IPS-20b (cell line): ENCODE data around the gene TNS3.
"Not testable (repeated sequence)": the region's sequence is repeated elsewhere in the genome, so short reads cannot be mapped to it uniquely, and the experiment has no call there.

Experiments
- H3K27ac ChIP-seq: one replicate; pipeline ENCODE4 v1.5.1; 2013; ENCODE audit warnings: low read length
- H3K27me3 ChIP-seq: 2 replicates; pipeline ENCODE4 v1.6.1; 2013; ENCODE audit warnings: mild to moderate bottlenecking, low read length, inconsistent platforms; ENCODE audit not compliant: insufficient read depth
- H3K36me3 ChIP-seq: 2 replicates; pipeline ENCODE4 v1.6.1; 2013; ENCODE audit warnings: low read depth, mild to moderate bottlenecking, inconsistent platforms, low read length, moderate library complexity; ENCODE audit not compliant: insufficient read depth
- H3K4me1 ChIP-seq: 2 replicates; pipeline ENCODE4 v1.6.1; 2013; ENCODE audit warnings: mild to moderate bottlenecking, control low read depth, inconsistent platforms, low read length, moderate library complexity; ENCODE audit not compliant: insufficient read depth
- H3K4me3 ChIP-seq: 2 replicates; pipeline ENCODE4 v1.5.1; 2013; ENCODE audit warnings: mild to moderate bottlenecking, low read length, inconsistent platforms
- H3K9ac ChIP-seq: 2 replicates; pipeline ENCODE4 v1.6.1; 2013; ENCODE audit warnings: low read depth, mild to moderate bottlenecking, inconsistent platforms, low read length, moderate library complexity
- H3K9me3 ChIP-seq: 2 replicates; pipeline ENCODE4 v1.6.1; 2013; ENCODE audit warnings: mild to moderate bottlenecking, low read depth, low read length, inconsistent platforms; ENCODE audit not compliant: insufficient read depth

The TNS3 gene

GRCh38 chr7:47471831-47472230, 110.1 kb downstream of the TNS3 start:
- Histone ChIP-seq H3K4me1 (peaks cover 14% of the 10 kb centered on the region), H3K4me3 (no peak overlapping the region), H3K27ac (no peak overlapping the region), H3K9me3 (no peaks in the 10 kb centered on the region), H3K36me3 (no peaks in the 10 kb centered on the region), H3K9ac (no peak overlapping the region), H3K27me3 (peaks cover 11% of the 10 kb centered on the region; the same call in 1 of the 2 replicates)

GRCh38 chr7:47471358-47471703, 110.6 kb downstream of the TNS3 start:
- H3K9me3 ChIP-seq: no peaks in the 10 kb centered on the region

GRCh38 chr7:47470567-47471357, 111.1 kb downstream of the TNS3 start:
- H3K4me3 ChIP-seq: peak overlapping the region; percentile 36; the same call in 1 of the 2 replicates
- no peak overlapping the region for H3K27ac ChIP-seq
- no peaks in the 10 kb centered on the region for H3K9me3 ChIP-seq
- peaks cover 11% of the 10 kb centered on the region; the same call in 1 of the 2 replicates for H3K27me3 ChIP-seq
- peaks cover 13% of the 10 kb centered on the region for H3K4me1 ChIP-seq
- H3K9ac ChIP-seq: no peak overlapping the region
- no peaks in the 10 kb centered on the region for H3K36me3 ChIP-seq

More at GRCh38 chr7:47471358-47471703, 110.6 kb downstream of the TNS3 start:
- no peak overlapping the region for H3K9ac ChIP-seq
- H3K4me3 ChIP-seq: no peak overlapping the region
- no peaks in the 10 kb centered on the region for H3K36me3 ChIP-seq
- H3K27ac ChIP-seq: no peak overlapping the region
- peaks cover 14% of the 10 kb centered on the region for H3K4me1 ChIP-seq
- peaks cover 11% of the 10 kb centered on the region; the same call in 1 of the 2 replicates for H3K27me3 ChIP-seq

GRCh38 chr7:47469846-47470245, 112.1 kb downstream of the TNS3 start:
- not testable (repeated sequence) for H3K4me1 ChIP-seq, H3K36me3 ChIP-seq

GRCh38 chr7:47466832-47467231, 115.1 kb downstream of the TNS3 start:
- Histone ChIP-seq H3K27me3 (no peaks in the 10 kb centered on the region), H3K36me3 (no peaks in the 10 kb centered on the region), H3K4me3 (no peak overlapping the region), H3K27ac (no peak overlapping the region), H3K4me1 (peaks cover 6% of the 10 kb centered on the region; the same call in 1 of the 2 replicates), H3K9ac (no peak overlapping the region), H3K9me3 (no peaks in the 10 kb centered on the region)

More at GRCh38 chr7:47469846-47470245, 112.1 kb downstream of the TNS3 start:
- not testable (repeated sequence) for H3K4me3 ChIP-seq, H3K9ac ChIP-seq, H3K27ac ChIP-seq, H3K9me3 ChIP-seq
- H3K27me3 ChIP-seq: peaks cover 11% of the 10 kb centered on the region; the same call in 1 of the 2 replicates

- H3K4me3 ChIP-seq: no peak overlapping the region
- H3K36me3 ChIP-seq: no peaks in the 10 kb centered on the region
- H3K27me3 ChIP-seq: no peaks in the 10 kb centered on the region
- no peak overlapping the region for H3K9ac ChIP-seq
- no peaks in the 10 kb centered on the region for H3K4me1 ChIP-seq
- no peaks in the 10 kb centered on the region for H3K9me3 ChIP-seq
- no peak overlapping the region for H3K27ac ChIP-seq
These were observed 116.7 kb downstream of the TNS3 start for GRCh38 chr7:47465191-47465590.

GRCh38 chr7:47464266-47464665, 117.6 kb downstream of the TNS3 start:
- no peaks in the 10 kb centered on the region for H3K36me3 ChIP-seq
- H3K9ac ChIP-seq: no peak overlapping the region
- H3K4me1 ChIP-seq: no peaks in the 10 kb centered on the region
- H3K27me3 ChIP-seq: no peaks in the 10 kb centered on the region
- no peaks in the 10 kb centered on the region for H3K9me3 ChIP-seq
- H3K27ac ChIP-seq: no peak overlapping the region
- no peak overlapping the region for H3K4me3 ChIP-seq

GRCh38 chr7:47461746-47462145, 120.2 kb downstream of the TNS3 start:
- H3K27ac ChIP-seq: no peak overlapping the region
- no peaks in the 10 kb centered on the region for H3K9me3 ChIP-seq
- H3K4me1 ChIP-seq: no peaks in the 10 kb centered on the region
- no peak overlapping the region for H3K9ac ChIP-seq
- H3K36me3 ChIP-seq: no peaks in the 10 kb centered on the region
- no peaks in the 10 kb centered on the region for H3K27me3 ChIP-seq
- H3K4me3 ChIP-seq: no peak overlapping the region

- Histone ChIP-seq H3K9me3 (no peaks in the 10 kb centered on the region), H3K36me3 (no peaks in the 10 kb centered on the region), H3K4me1 (no peaks in the 10 kb centered on the region), H3K4me3 (no peak overlapping the region), H3K9ac (no peak overlapping the region), H3K27ac (no peak overlapping the region), H3K27me3 (no peaks in the 10 kb centered on the region)
These were observed 120.8 kb downstream of the TNS3 start for GRCh38 chr7:47461161-47461560.

- Histone ChIP-seq H3K36me3 (no peaks in the 10 kb centered on the region), H3K27ac (no peak overlapping the region), H3K4me1 (no peaks in the 10 kb centered on the region; the same call in 1 of the 2 replicates), H3K9me3 (no peaks in the 10 kb centered on the region), H3K9ac (no peak overlapping the region), H3K27me3 (no peaks in the 10 kb centered on the region), H3K4me3 (no peak overlapping the region)
These were observed 121.5 kb downstream of the TNS3 start for GRCh38 chr7:47460251-47460989.

GRCh38 chr7:47458486-47458885, 123.4 kb downstream of the TNS3 start:
- no peak overlapping the region for H3K4me3 ChIP-seq
- H3K4me1 ChIP-seq: peaks cover 3% of the 10 kb centered on the region; the same call in 1 of the 2 replicates
- H3K36me3 ChIP-seq: no peaks in the 10 kb centered on the region
- no peaks in the 10 kb centered on the region for H3K9me3 ChIP-seq
- H3K27me3 ChIP-seq: no peaks in the 10 kb centered on the region
- no peak overlapping the region for H3K27ac ChIP-seq
- no peak overlapping the region for H3K9ac ChIP-seq

GRCh38 chr7:47458057-47458456, 123.9 kb downstream of the TNS3 start:
- H3K4me1 ChIP-seq: peaks cover 3% of the 10 kb centered on the region; the same call in 1 of the 2 replicates
- H3K27ac ChIP-seq: no peak overlapping the region
- H3K27me3 ChIP-seq: no peaks in the 10 kb centered on the region
- H3K9me3 ChIP-seq: no peaks in the 10 kb centered on the region
- H3K4me3 ChIP-seq: no peak overlapping the region
- no peaks in the 10 kb centered on the region for H3K36me3 ChIP-seq
- H3K9ac ChIP-seq: no peak overlapping the region
